NCI-H524 (cell line): ENCODE results near the gene C5AR1.
"Not testable (repeated sequence)": the region's sequence is repeated elsewhere in the genome, so short reads cannot be mapped to it uniquely, and the experiment has no call there.

Experiments
- DNase-seq, 2 experiments: peaks; one replicate each; lab custom pipeline; 2025; lab: John Stamatoyannopoulos, UW

C5AR1 gene

DNA sequence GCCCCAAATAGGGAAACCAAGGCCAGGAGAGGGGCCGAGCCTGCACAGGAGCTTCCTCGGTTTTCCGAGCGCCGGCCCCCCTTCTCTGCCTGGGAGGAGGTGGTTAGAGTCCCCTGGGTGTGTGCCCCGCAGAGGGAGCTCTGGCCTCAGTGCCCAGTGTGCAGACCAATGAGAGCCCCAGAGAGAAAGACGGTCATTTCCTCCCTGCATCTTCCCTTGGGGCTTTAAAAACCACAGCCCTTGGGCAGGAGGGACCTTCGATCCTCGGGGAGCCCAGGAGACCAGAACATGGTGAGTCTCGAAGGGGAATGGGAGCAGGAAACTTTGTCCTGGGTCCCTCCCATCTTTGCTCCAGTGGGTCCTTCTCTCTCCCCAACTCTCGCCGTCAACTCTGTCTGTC lies at the start of gene C5AR1:
C5AR1 (plus strand) TSS at position 254 of the 400 bp plus-strand sequence; CDS start at position 289, 35 bp downstream.
- DNase-seq: no peak

DNA sequence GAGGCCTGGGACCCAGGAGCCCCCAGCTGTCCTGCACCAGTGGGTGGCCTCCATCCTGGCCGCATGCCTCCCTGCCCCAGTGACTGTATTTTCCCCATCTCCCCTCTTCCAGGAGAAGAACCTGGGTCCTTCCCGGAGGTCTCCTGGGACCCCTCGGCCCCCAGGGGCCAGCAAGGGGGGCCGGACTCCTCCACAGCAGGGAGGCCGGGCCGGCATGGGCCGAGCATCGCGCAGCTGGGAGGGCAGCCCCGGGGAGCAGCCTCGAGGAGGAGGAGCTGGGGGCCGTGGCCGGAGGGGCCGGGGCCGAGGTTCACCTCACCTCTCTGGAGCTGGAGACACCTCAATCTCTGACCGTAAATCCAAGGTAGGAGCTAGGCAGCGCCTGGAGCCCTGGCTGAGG lies 49.2 kb upstream of the C5AR1 start:
- DNase-seq: no peak

DNA sequence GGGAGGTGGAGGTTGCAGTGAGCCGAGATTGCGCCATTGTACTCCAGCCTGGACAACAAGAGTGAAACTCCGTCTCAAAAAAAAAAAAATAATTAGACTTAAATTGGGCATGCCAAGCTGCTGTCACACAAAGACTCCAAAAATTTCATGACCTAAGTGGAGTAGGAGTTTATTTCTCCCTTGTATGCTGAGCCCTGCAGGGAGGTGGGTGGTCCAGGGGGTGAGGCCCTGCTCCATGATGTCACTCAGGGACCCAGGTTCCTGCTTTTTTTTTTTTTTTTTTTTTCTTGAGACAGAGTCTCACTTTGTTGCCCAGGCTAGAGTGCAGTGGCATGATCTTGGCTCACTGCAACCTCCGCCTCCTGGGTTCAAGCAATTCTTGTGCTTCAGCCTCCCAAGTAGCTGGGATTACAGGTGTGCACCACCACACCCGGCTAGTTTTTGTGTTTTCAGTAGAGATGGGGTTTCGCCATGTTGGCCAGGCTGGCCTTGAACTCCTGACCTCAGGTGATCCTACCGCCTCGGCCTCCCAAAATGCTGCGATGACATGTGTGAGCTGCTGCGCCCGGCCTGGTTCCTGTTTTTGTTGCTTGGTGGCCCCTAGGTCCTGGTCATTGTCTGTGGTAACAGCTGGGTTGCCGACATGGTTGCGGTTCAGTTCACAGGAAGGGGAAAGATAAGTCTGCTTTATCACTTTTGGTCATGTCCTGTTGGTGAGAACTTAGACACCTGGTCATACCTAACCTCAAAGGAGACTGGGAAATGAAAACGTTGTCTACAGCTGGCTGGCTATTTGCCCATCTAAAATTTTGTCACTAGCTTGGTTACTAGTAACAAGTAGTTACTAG lies 47.5 kb upstream of the C5AR1 start:
- DNase-seq: not testable (repeated sequence)

DNA sequence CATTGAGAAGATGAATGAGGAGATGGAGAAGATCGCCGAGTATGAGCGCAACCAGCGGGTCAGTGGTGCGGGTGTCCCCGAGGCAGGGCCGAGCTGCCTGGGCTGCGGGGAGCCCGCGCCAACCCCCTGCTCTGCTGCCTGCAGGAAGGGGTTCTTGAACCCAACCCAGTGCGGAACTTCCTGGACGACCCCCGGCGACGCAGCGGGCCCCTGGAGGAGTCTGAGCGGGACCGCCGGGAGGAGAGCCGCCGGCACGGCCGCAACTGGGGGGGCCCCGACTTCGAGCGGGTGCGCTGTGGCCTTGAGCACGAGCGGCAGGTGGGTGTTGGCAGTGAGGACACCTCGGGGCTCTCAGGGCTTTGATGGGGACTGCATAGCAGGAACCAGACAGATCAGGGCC lies 45.0 kb upstream of the C5AR1 start:
- no peak for DNase-seq

DNA sequence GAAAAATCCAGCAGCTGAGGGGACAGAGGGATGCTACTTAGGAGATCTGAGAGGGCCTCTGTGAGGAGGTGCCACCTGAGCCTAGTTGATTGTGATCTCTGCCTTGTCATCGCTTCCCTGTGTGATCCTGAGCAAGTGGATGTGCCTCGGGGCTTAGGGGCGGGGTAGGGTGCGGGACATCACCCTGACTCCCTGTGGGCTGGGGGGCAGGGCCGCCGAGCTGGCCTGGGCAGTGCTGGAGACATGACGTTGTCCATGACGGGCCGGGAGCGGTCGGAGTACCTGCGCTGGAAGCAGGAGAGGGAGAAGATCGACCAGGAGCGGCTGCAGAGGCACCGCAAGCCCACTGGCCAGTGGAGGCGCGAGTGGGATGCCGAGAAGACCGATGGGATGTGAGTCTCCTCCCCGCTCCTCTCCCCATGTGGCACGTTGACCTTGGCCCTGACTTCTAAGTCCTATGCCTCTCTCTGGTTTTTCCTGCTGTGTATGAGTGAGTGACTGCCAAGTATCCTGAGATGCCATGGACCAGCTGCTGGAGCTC lies 43.2 kb upstream of the C5AR1 start:
- DNase-seq: no peak

DNA sequence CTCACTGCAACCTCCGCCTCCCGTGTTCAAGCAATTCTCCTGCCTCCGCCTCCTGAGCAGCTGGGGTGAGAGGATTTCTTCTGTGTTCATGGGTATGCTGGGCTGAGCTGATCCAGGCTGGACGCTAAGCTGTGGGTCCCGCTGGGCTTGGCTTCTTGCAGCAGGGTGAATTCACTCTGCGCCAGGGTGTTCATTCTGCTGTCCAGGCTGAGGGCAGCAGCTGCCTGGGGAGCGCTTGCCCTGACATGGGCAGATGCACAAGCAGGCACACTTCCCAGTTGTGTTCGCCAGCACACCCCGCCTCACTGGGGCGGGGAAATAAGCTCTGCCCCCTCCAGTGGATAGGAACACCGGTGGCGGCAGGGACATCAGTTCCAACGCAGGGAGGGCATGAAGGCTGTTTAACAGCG lies 42.3 kb upstream of the C5AR1 start:
- DNase-seq: no peak

DNA sequence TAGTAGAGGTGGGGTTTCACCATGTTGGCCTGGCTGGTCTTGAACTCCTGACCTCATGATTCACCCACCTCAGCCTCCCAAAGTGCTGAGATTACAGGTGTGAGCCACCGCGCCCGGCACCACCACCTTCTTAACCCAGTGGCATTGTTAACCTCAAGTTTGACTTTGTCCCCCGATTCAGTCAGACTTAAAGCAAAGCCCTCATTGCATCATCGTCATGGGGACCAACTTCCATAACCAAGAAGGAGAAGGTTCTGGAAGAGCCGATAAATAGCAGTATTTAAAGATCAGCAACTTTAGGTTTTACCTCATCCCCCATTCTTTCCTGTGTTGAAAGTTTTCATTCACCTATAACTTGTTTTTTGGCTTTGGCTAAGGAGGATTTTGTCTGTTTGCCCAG lies 41.6 kb upstream of the C5AR1 start:
- no peak for DNase-seq

DNA sequence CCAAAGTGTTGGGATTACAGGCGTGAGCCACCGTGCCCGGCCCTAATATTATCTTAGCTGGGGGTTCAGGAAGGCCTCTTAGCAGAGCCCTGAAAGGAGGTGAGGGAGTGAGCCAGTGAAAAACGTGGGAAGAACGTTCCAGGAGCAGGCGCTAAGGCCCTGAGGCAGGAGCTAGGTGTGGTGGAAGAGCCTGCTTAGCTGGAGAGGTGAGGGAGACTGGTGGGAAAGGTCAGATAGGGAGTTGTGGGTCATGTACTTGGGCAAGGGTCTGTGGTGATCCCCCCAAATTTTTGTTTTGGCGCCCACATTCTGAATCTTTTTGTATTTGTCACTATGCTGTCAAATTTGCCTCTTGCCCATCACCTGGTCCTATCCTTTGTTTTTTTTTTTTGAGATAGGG lies 40.1 kb upstream of the C5AR1 start:
- DNase-seq: no peak

DNA sequence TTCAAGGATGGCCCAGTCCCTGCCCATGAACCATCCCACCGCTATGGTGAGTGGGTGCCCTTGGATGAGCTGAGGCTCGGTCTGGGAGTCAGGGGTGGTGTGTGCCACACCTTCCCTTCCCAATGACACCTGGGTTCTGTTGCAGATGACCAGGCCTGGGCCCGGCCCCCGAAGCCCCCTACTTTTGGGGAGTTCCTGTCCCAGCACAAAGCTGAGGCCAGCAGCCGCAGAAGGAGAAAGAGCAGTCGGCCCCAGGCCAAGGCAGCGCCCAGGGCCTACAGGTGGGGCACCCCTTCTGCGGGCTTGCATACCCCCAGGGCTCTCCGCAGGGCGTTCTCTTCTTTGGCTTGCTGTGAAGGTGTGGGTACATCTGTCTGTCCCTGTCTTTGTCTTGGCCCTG lies 39.3 kb upstream of the C5AR1 start:
- no peak for DNase-seq

DNA sequence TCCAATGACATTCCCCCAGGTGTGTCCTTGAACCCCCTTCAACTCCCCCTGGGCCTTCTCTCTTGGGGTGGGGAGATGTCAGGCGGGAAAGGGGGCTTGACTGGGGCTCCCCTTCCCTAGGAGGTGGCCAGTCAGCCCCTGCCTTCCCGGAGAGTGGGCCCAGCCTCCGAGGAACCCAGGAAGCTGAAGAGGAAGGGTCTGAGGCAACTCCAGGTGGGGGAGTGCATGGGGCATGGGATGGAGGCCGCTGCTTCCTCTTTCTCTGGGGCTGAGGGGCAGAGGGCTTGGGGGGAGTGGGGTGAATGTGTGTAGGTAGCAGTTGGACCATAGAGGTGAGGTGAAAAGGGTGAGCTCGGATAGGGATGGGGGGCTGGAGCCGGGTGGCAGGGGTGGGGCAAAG lies 37.7 kb upstream of the C5AR1 start:
- DNase-seq: no peak

DNA sequence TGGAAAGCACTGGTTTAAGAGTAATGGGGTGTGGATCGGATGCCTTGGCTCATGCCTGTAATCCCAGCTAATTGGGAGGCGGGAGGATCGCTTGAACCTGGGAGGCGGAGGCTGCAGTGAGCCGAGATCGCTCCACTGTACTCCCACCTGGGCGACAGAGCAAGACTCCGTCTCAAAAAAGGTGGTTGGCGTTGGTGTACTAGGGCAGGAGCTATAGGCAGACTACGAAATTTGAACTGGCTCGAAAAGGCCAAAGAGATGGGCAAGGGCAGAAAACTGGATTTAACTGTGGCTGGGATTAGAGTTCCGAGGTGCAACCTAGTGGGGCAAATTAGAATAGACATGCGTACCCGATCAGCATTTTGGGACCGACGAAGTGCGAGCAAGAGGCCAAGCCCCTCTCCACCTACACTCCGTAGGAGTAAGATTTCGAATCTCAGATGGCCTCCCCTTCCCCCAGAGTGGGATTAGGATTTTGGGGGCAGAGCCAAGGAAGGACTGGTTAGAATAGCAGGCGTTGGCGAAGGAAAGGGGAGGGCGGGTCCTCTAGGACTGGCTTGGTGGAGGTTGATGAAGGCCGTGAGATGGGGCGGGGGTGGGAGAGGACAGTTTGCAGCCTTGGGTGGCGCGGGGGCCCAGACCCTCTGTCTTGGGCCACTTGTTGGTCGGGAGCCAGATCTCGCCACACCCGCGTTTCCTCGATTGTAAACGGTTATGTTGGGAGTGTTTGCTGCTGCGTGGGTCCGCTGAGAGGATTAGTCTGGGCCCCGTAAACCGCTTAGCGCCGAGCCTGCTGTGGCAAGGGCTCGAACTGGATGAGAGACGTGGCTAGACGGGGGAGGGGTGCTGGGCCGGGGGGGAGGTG lies 37.0 kb upstream of the C5AR1 start:
- peak; percentile 47 to 67 for DNase-seq

DNA sequence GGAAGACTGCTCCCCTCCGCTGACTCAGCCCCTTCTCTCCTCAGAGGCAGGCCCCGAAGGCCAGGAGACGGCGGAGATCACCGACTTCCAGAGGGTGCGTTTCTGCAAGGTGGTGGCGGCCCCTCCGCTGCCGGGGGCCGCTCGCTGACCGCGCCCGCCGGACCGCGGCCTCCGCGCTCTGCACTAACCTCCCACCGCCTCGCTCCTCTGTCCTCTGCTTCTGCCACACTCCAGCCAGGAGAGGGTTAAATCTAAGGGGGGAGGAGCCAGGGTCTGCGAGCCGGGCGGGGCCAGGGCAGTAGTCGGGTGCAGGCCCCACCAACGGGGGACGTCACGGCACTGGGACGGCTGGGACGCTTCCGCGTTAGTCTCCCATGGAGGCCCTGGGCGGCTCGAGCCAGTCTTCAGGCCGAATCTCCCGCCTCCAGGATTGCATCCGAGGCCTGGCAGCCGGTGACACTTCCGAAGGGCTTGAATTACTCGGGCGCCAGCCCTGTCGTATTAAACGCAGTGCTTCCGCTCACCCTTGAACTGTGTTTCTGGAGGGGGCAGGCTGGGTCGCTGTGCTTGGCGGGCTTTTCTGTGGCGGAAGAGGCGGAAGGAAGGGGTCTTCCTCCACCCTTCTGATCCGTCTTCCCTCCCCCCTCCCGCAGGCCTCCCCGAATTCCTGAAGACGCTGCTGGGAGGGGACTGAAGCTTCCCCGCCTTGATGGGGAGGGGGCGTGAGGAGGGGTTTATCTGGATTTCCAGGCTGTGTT lies 36.2 kb upstream of the C5AR1 start:
- peak; percentile 64 to 77 for DNase-seq

DNA sequence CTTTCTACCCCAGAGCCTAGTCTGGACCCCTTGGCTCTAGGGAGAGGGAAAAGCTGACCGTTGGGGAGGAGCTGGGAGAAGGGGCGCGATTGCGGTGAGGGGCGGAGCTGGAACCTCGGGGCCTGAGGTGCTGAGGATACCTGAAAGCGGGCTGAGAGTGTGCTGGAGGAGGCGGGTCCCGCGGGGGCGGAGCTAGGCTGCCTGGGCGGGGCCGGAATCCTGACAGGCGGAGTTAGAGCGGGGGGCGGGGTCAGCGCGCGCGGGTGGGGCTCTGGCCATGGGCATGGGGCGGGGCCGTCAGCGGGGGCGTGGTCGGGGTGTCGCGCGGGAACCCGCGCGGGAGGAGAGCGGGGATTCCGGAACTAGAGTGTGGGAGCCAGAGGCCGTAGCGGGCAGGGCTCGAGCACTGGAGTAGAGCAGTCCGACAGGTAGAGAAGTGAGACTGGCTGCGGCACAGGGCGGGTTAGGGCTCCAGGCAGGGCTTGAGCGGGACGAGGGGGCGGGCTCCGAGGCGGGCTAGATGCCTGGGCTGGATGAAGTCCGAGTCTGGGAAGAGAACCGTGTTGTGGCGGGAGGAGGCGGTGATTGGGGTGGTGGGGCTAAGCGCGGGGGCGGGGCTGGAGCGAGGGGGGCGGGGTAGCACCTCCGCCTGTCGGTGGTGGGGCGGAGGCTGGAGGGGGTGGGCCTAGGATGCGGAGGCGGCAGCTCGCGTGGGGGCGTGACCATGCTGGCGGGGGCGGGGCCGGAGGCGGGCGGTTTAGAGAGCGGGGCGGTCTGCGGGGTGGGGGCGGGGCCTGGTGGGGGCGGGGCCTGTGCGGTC lies 35.4 kb upstream of the C5AR1 start, which contains the start of gene INAFM1:
INAFM1 (plus strand) TSS at position 815 of the 820 bp plus-strand sequence. CDS start 35 bp downstream, outside the sequence.
- peak; percentile 74 to 87 for DNase-seq

DNA sequence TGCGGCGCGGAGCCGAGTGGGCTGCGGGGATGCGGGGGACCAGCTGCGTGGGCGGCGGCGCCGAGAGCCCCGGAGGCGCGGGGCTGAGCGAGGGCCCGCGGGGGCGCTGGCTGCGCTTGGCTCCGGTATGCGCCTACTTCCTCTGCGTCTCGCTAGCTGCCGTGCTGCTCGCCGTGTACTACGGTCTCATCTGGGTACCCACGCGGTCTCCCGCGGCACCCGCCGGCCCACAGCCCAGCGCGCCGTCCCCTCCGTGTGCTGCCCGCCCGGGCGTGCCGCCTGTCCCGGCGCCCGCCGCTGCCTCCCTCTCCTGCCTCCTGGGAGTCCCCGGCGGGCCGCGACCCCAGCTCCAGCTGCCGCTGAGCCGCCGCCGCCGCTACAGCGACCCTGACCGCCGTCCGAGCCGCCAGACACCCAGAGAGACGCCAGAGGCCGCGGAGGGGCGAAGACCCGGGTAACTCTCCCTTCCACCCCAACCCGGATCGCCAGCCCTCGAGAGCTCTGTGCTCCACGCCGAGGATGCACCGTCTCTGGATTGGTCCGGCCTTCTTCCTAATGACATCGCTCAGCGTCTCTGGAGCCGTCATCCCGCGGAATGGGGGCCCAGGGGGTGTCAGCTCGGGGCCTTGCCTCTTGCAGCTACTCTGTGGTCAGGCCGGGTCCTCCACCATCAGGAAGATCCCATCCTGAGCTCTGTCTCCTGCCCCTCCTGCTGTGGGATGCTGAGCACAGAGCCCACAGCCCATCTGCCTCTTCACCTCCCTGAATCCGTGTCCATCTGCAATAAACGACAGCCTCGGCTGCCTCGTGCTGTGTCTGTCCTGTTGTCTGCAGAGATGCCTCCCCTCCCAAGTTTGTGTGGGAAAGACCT lies 34.5 kb upstream of the C5AR1 start:
- DNase-seq: peak; percentile 42 to 71

DNA sequence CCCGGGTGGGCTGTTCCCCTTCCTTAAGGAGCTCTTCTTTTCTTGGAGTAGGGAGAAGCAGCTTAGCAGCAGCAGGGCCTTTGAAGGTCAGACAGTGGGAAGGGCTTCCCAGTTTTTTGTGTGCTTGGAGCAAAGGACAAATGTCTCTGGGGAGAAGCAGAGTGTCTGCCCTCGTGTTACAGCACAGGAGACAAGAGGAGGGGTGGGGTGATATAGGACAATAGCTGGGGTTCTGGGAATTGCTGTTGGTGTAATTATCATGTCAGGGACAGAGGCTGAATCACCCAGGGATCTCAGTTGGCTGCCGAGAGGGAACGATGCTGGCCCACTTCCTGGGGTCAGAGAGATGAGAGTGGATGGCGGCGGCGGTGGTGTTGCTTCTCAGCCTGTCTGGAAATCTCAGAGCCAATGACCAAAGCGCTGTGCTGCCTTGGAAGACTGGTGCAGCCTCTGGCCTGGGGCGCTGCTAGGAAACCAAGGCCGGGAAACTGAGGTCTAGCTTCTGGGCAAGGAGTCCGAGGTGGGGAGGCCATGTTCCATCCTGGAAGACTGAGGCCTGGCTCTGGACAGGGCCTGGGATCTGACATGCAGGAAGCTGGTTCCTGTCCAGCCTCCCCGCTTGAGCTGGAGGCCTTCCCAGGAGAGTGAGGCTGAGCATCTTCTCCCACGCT lies 33.7 kb upstream of the C5AR1 start:
- DNase-seq: no peak

DNA sequence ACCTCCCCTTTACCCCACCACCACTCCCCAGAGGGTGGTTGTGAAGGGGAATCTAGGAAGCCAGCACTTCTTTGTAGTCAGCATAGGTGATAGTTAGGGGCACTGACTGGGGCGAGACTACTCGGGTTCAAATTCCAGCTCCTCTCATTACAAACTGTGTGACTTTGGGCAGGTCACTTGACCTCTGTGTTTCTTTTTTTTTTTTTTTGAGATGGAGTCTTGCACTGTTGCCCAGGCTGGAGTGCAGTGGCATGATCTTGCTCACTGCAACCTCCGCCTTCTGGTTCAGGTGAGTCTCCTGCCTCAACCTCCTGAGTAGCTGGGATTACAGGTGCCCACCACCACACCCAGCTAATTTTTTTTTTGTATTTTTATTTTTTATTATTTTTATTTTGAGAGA lies 33.1 kb upstream of the C5AR1 start:
- not testable (repeated sequence) for DNase-seq

DNA sequence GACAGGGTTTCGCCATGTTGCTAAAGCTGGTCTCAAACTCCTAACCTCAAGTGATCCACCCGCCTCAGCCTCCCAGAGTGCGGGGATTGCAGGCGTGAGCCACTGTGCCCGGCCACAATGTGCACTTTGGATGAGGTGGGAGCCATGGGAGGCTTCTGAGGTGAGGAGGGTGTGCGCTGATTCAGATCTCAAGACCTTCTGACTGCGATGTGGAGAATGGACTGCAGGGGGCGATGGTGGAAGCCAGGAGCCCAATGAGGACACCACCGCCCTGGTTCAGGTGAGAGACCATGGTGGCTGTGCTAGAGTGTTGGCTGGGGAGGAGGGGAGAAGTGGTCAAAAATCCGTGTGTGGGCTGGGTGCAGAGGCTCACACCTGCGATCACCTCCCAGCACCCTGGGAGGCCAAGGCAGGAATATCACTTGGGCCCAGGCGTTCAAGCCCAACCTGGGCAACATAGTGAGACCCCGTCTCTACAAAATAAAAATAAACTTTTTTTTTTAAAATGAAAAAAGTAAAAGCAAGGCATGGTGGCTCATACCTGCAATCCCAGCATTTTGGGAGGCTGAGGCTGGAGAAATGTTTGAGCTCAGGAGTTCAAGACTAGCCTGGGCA lies 29.4 kb upstream of the C5AR1 start:
- DNase-seq: peak in 1 of 2 experiments; percentile 50

DNA sequence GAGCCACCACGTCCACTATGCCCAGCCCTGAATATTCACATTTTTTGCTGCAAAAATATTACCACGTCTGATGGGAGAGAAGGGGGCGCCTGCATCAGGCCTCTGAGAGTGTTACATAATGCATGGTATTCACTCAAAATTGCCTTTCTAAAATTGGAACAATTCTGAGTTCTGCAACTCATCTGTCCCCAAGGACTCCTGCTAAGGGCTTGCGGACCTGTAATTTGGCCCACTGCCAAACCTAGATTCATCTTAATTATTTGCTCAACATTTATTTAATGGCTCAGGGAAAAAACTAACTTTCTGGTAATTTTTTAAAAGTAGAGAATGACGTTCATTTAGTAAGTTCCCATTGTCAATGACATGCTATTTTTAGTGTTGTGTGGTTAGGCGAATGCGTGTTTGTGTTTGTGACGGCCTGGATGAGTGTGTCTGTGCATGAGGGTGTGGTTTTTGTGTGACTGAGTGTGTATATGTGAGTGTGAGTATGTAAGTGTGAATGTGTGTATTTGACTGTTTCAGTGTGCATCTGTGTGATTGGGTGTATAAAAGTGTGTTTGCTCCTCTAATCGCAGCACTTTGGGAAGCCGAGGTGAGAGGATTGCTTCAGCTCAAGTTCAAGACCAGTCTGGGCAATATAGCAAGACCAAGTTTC lies 26.1 kb upstream of the C5AR1 start:
- no peak for DNase-seq
